GM13977 (cell line): ENCODE measurements around the gene ACP2.

Experiments
- DNase-seq: peaks from one replicate; pipeline ENCODE4 v3.0.0; 2012; ENCODE audit warnings: low spot score
- in situ Hi-C: fragments of 300-500 bp; cut with MboI; formaldehyde crosslinking; loops from one replicate; pipeline ENCODE4 v1.12.0; 2022; ENCODE audit warnings: low sequenced_read_pairs, low pct_unique_long_range_greater_than_20kb, mixed read lengths, inconsistent platforms; ENCODE audit not compliant: unreplicated experiment
- TF ChIP-seq, protein P1 (sequence below): IDR thresholded peaks from 2 replicates; pipeline ENCODE4 v1.5.1; 2012; ENCODE audit warnings: mild to moderate bottlenecking, control low read depth; ENCODE audit not compliant: insufficient read depth; ENCODE audit errors: extremely low read depth, missing control alignments

The ACP2 gene

DNA sequence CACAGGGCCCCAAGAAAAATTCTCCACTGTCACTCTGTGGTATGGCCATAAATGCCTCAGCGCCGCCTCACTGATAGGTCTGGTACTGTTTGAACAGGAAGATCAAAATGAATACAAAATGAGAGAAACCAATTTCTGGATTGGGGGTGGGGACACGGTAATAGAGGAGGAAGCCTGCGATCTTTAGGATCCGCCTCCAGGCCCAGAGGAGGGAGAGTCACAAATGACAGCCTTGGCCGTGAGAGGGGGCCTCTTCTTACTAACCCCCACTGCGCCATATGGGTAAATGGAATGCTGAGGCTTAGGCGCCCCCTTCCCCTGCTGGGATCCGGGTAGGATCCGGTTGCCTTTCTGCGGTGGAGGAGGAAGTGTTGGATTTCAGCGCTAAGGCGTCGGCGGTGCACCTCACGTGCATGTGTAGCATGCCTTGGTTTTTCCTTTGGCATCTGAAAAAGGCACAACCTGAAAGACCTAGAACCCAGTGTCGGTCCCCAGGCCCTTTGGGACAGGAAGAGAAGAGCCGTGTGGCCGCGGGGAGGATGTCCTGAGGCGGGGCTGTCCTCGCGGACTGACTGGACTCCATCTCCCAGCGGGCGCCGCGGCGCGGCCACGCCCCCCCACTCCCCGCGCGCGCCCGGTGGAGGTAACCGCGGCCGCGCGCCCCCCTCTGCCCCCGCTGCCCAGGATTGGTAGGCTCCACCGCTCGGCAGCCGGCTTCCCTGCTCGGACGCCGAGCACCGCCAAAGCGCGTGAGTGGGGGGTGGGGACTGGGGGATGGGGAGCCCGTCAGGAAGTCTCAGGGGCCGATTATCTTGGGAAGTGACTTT, 20.6 kb upstream of the ACP2 start:
- in situ Hi-C loops: no loop called here
- TF ChIP-seq, protein P1, sequence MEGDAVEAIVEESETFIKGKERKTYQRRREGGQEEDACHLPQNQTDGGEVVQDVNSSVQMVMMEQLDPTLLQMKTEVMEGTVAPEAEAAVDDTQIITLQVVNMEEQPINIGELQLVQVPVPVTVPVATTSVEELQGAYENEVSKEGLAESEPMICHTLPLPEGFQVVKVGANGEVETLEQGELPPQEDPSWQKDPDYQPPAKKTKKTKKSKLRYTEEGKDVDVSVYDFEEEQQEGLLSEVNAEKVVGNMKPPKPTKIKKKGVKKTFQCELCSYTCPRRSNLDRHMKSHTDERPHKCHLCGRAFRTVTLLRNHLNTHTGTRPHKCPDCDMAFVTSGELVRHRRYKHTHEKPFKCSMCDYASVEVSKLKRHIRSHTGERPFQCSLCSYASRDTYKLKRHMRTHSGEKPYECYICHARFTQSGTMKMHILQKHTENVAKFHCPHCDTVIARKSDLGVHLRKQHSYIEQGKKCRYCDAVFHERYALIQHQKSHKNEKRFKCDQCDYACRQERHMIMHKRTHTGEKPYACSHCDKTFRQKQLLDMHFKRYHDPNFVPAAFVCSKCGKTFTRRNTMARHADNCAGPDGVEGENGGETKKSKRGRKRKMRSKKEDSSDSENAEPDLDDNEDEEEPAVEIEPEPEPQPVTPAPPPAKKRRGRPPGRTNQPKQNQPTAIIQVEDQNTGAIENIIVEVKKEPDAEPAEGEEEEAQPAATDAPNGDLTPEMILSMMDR: no peak

DNA sequence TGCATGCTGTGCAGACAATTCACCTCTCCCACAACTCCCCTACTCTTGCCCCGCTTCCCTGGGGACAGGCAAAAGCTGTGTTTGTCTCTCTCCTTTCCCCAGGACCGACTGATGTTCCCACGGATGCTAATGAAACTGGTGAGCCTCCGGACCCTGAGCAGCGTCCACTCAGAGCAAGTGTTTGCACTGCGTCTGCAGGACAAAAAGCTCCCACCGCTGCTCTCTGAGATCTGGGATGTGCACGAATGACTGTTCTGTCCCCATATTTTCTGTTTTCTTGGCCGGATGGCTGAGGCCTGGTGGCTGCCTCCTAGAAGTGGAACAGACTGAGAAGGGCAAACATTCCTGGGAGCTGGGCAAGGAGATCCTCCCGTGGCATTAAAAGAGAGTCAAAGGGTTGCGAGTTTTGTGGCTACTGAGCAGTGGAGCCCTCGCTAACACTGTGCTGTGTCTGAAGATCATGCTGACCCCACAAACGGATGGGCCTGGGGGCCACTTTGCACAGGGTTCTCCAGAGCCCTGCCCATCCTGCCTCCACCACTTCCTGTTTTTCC, 19.9 kb upstream of the ACP2 start:
- DNase-seq: no peak
- in situ Hi-C loops: no loop called here
- TF ChIP-seq, protein P1: no peak

More for the DNA sequence above, 20.6 kb upstream of the ACP2 start:
- peak; percentile 95 for DNase-seq

DNA sequence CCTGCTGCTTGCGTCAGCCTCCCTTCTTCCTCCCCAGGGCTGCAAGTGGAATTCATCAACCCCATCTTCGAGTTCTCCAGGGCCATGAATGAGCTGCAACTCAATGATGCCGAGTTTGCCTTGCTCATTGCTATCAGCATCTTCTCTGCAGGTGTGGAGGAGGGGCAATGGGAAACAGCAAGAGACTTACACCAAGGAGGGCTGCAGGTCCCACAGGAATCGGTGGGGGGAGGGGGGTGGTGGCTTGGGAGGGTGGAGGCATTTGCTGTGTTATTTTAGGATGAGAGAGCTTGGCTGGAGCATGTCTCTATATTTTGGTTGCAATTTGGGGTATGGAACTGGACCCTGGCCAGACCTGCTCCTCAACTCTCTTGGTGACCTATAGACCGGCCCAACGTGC, 19.3 kb upstream of the ACP2 start:
- in situ Hi-C loops: no loop called here
- TF ChIP-seq, protein P1: no peak
- DNase-seq: no peak

DNA sequence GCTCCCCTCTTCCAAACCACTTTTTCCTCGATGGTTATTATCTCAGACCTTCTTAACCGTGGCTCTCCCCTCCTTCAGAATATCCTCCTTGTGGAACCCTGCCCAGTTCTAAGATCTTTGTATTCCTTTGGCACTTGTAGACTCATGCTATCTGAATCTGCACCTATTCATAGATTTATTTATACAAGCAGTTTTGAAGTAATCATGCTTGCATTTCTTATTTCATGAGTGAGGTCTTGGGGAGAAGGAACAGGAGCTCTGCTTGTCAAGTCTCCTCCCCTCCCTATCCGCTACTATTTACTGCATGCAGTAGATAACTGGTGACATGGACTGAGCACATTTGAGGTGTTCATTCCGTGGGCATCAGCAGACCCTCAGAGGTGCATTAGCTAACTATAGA, 15.9 kb upstream of the ACP2 start:
- DNase-seq: no peak
- in situ Hi-C loops: no loop called here
- TF ChIP-seq, protein P1: no peak

DNA sequence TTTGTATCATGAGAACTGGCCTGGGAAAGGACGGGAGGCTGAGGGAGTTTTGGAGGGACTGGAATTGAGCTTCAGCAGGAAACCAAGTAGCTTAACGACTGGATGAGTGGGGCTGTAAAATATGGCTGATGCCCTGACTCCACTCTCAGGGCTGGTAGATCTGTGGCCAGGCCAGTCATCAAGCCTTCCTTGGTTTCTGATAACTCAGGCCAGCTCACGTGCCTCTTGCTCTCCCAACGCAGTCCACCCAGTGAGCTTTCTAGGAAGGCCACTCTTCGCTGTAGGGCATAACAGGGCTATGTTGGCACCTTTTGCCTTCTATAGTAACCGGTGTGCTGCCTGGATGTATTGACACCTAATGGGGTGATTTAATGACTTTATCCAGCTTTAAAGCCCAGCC, 15.5 kb upstream of the ACP2 start:
- in situ Hi-C loops: no loop called here
- TF ChIP-seq, protein P1: no peak
- DNase-seq: no peak

DNA sequence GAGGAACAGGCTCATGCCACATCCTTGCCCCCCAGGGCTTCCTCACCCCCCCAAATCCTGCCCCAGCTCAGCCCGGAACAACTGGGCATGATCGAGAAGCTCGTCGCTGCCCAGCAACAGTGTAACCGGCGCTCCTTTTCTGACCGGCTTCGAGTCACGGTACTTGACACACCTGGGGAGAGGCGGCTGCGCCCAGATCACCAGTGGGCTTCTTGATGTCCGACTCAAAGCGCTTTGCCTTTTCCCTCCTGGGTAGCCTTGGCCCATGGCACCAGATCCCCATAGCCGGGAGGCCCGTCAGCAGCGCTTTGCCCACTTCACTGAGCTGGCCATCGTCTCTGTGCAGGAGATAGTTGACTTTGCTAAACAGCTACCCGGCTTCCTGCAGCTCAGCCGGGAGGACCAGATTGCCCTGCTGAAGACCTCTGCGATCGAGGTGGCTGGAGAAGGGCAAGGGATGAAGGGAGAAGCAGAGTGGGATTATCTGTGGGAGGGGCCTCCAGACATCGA, 12.7 kb upstream of the ACP2 start:
- in situ Hi-C loops: no loop called here
- TF ChIP-seq, protein P1: no peak
- no peak for DNase-seq
